ENCODE results near the gene GPHN.

GPHN gene

DNA sequence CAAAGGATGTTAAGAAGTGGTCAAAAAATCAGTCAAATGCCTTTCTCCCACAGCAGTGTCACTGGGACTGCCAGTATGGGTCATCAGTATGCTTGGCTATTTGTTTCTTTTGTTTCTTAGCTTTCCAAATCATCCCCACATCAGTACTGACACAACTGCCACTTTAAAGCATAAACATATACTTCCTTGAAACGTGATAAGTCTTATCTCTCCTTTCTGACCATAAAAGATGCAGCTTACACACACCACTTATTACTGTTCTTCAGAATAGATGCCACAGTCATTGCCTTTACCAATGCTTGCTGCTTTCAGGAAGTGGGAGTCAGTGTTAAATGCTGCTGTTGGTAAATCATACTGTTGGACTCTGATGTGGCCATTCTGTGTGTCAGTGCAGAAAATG lies 662.7 kb downstream of the GPHN start:
- Mint-ChIP-seq H3K4me1 (no peaks in the 10 kb centered on the region), H3K27ac (no peak overlapping the region), H3K4me3 (no peak overlapping the region), H3K27me3 (ENCODE audit: low read depth) (no peaks in the 10 kb centered on the region), H3K36me3 (ENCODE audit: low read depth) (peaks cover 50% of the 10 kb centered on the region), H3K9me3 (peaks cover 25% of the 10 kb centered on the region)
- TF ChIP-seq, protein P1, sequence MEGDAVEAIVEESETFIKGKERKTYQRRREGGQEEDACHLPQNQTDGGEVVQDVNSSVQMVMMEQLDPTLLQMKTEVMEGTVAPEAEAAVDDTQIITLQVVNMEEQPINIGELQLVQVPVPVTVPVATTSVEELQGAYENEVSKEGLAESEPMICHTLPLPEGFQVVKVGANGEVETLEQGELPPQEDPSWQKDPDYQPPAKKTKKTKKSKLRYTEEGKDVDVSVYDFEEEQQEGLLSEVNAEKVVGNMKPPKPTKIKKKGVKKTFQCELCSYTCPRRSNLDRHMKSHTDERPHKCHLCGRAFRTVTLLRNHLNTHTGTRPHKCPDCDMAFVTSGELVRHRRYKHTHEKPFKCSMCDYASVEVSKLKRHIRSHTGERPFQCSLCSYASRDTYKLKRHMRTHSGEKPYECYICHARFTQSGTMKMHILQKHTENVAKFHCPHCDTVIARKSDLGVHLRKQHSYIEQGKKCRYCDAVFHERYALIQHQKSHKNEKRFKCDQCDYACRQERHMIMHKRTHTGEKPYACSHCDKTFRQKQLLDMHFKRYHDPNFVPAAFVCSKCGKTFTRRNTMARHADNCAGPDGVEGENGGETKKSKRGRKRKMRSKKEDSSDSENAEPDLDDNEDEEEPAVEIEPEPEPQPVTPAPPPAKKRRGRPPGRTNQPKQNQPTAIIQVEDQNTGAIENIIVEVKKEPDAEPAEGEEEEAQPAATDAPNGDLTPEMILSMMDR (IDR thresholded peaks at IDR 0.05; ENCODE audit: unreplicated experiment in 3 of 3): no peak

DNA sequence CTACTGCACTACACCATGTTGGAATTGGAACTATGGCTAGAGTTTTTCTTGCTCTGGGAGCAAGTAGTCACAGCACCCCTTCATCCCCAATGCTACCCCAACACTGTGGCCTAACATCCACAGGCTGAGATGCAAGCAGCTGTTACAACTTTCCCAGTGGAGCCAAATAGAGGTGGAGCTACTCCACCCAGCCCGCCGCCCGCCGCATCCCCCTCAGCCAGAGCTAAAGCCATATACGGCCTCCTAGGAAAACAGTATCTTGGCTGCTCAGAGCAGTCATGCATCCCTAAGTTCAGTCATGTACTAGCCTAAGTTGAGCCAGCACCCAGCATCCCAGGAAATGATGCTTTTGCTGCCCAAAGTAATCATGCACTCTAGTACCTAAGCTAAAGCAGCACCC lies 664.1 kb downstream of the GPHN start:
- Mint-ChIP-seq H3K27ac (no peak overlapping the region), H3K4me3 (no peak overlapping the region), H3K4me1 (no peaks in the 10 kb centered on the region), H3K9me3 (peaks cover 35% of the 10 kb centered on the region), H3K36me3 (ENCODE audit: low read depth) (peaks cover 61% of the 10 kb centered on the region), H3K27me3 (ENCODE audit: low read depth) (no peaks in the 10 kb centered on the region)
- TF ChIP-seq, protein P1 (IDR thresholded peaks at IDR 0.05; ENCODE audit: unreplicated experiment in 3 of 3): no peak

DNA sequence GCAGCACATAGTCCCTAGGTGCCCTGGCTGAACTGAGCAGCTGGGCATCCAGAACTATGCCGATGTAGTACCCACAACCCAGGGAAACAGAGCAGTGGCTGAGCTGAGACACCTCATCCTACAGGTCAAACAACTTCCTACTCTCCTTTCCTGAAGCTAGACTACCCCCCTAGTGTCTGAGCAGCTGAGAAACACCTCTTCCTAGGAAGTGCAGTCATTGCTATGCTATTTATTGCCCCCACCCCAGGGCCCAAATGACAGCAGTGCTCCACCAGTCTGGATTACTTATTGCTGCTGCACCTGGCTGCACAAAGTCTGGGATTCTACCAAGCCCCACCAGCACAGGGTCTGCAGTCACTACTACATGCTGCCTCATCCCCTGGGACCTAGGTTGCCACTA lies 664.6 kb downstream of the GPHN start:
- no peaks in the 10 kb centered on the region for H3K27me3 Mint-ChIP-seq (ENCODE audit: low read depth)
- peaks cover 65% of the 10 kb centered on the region for H3K36me3 Mint-ChIP-seq (ENCODE audit: low read depth)

DNA sequence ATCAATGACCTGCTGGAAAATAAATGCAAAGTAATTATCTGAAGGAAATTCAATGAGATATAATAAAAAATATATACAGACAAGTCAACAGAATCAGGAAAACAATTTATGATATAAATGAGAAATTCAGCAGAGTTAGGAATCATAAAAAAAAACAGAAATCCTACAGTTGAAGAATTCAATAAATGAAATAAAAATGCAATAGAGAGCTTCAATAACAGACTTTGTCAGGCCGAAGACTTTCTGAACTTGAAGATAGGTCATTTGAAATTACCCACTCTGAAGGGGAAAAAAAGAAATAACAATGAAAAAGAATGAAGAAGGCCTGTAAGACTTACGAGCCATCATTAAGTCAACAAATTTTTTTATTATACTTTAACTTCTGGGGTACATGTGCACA lies 665.8 kb downstream of the GPHN start:
- Mint-ChIP-seq H3K36me3 (ENCODE audit: low read depth) (peaks cover 77% of the 10 kb centered on the region), H3K4me1 (no peaks in the 10 kb centered on the region), H3K27me3 (ENCODE audit: low read depth) (no peaks in the 10 kb centered on the region), H3K9me3 (peaks cover 50% of the 10 kb centered on the region), H3K27ac (no peak overlapping the region), H3K4me3 (no peak overlapping the region)
- TF ChIP-seq, protein P1 (IDR thresholded peaks at IDR 0.05; ENCODE audit: unreplicated experiment in 3 of 3): no peak

More for the DNA sequence above, 664.6 kb downstream of the GPHN start:
- H3K9me3 Mint-ChIP-seq: peaks cover 39% of the 10 kb centered on the region
- H3K4me3 Mint-ChIP-seq: no peak overlapping the region
- TF ChIP-seq, protein P1 (IDR thresholded peaks at IDR 0.05; ENCODE audit: unreplicated experiment in 3 of 3): no peak
- H3K27ac Mint-ChIP-seq: no peak overlapping the region
- H3K4me1 Mint-ChIP-seq: no peaks in the 10 kb centered on the region

DNA sequence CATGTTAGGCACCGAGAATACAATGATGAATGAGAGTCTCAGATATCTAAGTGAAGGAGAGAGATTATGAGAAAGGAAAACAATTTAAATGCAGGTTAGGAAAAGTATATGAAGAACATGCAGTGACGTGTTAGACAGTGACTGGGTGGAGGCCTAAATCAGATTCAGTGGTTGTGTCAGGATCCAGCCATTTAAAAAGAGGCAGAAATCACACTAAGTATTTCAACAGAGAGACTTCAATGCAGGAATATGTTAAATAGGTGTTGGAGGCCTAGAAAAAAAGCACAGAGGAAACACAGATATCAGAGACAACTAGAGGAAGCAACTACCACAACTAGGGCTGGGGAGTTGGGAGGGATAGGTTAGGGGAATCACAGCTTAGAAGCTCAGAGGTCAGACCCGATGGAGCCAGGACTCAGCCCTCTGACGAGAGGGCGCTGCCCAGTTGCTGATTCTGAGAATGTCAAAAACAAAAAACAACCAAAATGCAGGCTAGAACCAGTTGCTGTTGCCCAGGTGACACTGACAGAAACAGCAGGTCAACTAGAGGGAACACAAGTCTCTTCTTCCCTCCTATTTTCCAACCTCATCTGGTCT lies 678.3 kb downstream of the GPHN start:
- no peaks in the 10 kb centered on the region for H3K4me1 Mint-ChIP-seq
- H3K4me3 Mint-ChIP-seq: no peak overlapping the region
- peaks cover 12% of the 10 kb centered on the region for H3K36me3 Mint-ChIP-seq (ENCODE audit: low read depth)
- no peak overlapping the region for H3K27ac Mint-ChIP-seq
- TF ChIP-seq, protein P1 (IDR thresholded peaks at IDR 0.05; ENCODE audit: unreplicated experiment in 3 of 3): no peak
- H3K9me3 Mint-ChIP-seq: no peaks in the 10 kb centered on the region
- H3K27me3 Mint-ChIP-seq (ENCODE audit: low read depth): no peaks in the 10 kb centered on the region

Measured in nephron (organoid).